SK-N-SH treated with all-trans-retinoic acid at 6 μM for 48 hours (cell line): ENCODE data around the gene SMC6.

Source experiments
- ATAC-seq: fragments of 200-7000 bp; cut with Tn5 transposase; 3 replicates; pipeline ENCODE4 v1.9.1; 2020; ENCODE audit warnings: mild to moderate bottlenecking, moderate library complexity
- ARNTL ChIP-seq: fragments of 450-650 bp; formaldehyde crosslinking; IDR thresholded peaks from 2 replicates; pipeline ENCODE4 v1.5.0; 2020; ENCODE audit warnings: low read depth, mild to moderate bottlenecking, moderate library complexity, borderline replicate concordance
- BACH2 ChIP-seq: fragments of 250-450 bp; sonication (Bioruptor Pico); IDR thresholded peaks from 2 replicates; pipeline ENCODE4 v1.9.0; 2021; ENCODE audit warnings: mild to moderate bottlenecking, borderline replicate concordance
- GLIS3 ChIP-seq: fragments of 250-450 bp; sonication (Bioruptor Pico); IDR thresholded peaks from 2 replicates; pipeline ENCODE4 v1.5.0; 2020; ENCODE audit warnings: mild to moderate bottlenecking, moderate library complexity
- OSR1 ChIP-seq: fragments of 250-450 bp; sonication (Bioruptor Pico); IDR thresholded peaks from 2 replicates; pipeline ENCODE4 v1.8.0; 2022; ENCODE audit warnings: moderate library complexity, mild to moderate bottlenecking, inconsistent platforms
- PPARA ChIP-seq: fragments of 250-450 bp; sonication (Bioruptor Pico); IDR thresholded peaks from 2 replicates; pipeline ENCODE4 v1.5.0; 2020; ENCODE audit warnings: mild to moderate bottlenecking, borderline replicate concordance
- RARB ChIP-seq: fragments of 250-450 bp; sonication (Bioruptor Pico); IDR thresholded peaks from 2 replicates; pipeline ENCODE4 v1.8.0; 2021; ENCODE audit warnings: mild to moderate bottlenecking, moderate library complexity
- SNAI2 ChIP-seq: fragments of 250-450 bp; sonication (Bioruptor Pico); IDR thresholded peaks from 2 replicates; pipeline ENCODE4 v1.5.0; 2020; ENCODE audit warnings: mild to moderate bottlenecking, moderate library complexity
- TOX ChIP-seq: fragments of 250-450 bp; sonication (Bioruptor Pico); IDR thresholded peaks from 2 replicates; pipeline ENCODE4 v1.8.0; 2021; ENCODE audit warnings: mild to moderate bottlenecking, moderate library complexity, borderline replicate concordance
- ZC3H10 ChIP-seq: fragments of 250-450 bp; sonication (Bioruptor Pico); IDR thresholded peaks from 2 replicates; pipeline ENCODE4 v1.5.1; 2021; ENCODE audit warnings: mild to moderate bottlenecking, moderate library complexity
- ZFP3 ChIP-seq: fragments of 250-450 bp; sonication (Bioruptor Pico); IDR thresholded peaks from 2 replicates; pipeline ENCODE4 v1.5.0; 2020; ENCODE audit warnings: mild to moderate bottlenecking, moderate library complexity
- ZFP30 ChIP-seq: fragments of 450-650 bp; formaldehyde crosslinking; IDR thresholded peaks from 2 replicates; pipeline ENCODE4 v1.5.0; 2022; ENCODE audit warnings: mild to moderate bottlenecking, moderate library complexity
- ZNF565 ChIP-seq: fragments of 450-650 bp; formaldehyde crosslinking; conservative IDR thresholded peaks from 2 replicates; pipeline ENCODE4 v1.5.0; 2020; ENCODE audit warnings: low read depth, mild to moderate bottlenecking, moderate library complexity
- ZNF70 ChIP-seq: fragments of 450-650 bp; formaldehyde crosslinking; IDR thresholded peaks from 2 replicates; pipeline ENCODE4 v1.5.0; 2020; ENCODE audit warnings: mild to moderate bottlenecking, moderate library complexity
- ZNF8 ChIP-seq: fragments of 450-650 bp; formaldehyde crosslinking; IDR thresholded peaks from 2 replicates; pipeline ENCODE4 v1.5.0; 2020; ENCODE audit warnings: mild to moderate bottlenecking, moderate library complexity
- TF ChIP-seq, protein P1 (sequence below): fragments of 250-450 bp; sonication (Bioruptor Pico); IDR thresholded peaks from 2 replicates; pipeline ENCODE4 v1.5.1; 2021; ENCODE audit warnings: mild to moderate bottlenecking, moderate library complexity
- TF ChIP-seq, protein P2 (sequence below): fragments of 250-450 bp; sonication (Bioruptor Pico); IDR thresholded peaks from 2 replicates; pipeline ENCODE4 v1.5.0; 2020; ENCODE audit warnings: mild to moderate bottlenecking, moderate library complexity
- TF ChIP-seq, protein P3 (sequence below): fragments of 250-450 bp; sonication (Bioruptor Pico); IDR thresholded peaks from 2 replicates; pipeline ENCODE4 v1.8.0; 2021; ENCODE audit warnings: low read depth, mild to moderate bottlenecking, moderate library complexity, borderline replicate concordance
- TF ChIP-seq, protein P4 (sequence below): fragments of 250-450 bp; sonication (Bioruptor Pico); IDR thresholded peaks from 2 replicates; pipeline ENCODE4 v1.8.0; 2020; ENCODE audit warnings: mild to moderate bottlenecking, moderate library complexity, borderline replicate concordance
- TF ChIP-seq, protein P5 (sequence below): fragments of 250-450 bp; sonication (Bioruptor Pico); IDR thresholded peaks from 2 replicates; pipeline ENCODE4 v1.5.1; 2020; ENCODE audit warnings: low read depth, mild to moderate bottlenecking, moderate library complexity

SMC6 gene

DNA sequence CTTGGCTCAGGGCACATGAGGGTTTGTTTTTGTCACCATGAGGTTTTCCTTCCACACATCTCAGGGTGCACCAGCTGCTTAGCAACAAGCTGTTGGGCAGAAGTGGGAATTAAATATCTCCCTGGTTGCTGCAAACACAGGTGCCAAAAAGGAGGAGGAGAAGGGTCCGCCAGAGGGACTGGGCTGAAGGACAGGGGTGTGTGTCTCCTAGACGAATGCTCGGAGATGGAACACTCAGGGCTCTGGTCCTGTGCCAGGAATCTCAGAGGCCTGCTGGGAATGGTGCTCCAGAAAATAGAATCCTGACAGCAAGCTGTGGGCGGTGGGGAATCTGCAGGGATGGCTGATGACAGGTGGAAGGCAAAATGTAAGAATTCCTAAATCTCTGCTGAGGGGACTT is 118.6 kb downstream of the SMC6 start (continued):
- TF ChIP-seq, protein P1, sequence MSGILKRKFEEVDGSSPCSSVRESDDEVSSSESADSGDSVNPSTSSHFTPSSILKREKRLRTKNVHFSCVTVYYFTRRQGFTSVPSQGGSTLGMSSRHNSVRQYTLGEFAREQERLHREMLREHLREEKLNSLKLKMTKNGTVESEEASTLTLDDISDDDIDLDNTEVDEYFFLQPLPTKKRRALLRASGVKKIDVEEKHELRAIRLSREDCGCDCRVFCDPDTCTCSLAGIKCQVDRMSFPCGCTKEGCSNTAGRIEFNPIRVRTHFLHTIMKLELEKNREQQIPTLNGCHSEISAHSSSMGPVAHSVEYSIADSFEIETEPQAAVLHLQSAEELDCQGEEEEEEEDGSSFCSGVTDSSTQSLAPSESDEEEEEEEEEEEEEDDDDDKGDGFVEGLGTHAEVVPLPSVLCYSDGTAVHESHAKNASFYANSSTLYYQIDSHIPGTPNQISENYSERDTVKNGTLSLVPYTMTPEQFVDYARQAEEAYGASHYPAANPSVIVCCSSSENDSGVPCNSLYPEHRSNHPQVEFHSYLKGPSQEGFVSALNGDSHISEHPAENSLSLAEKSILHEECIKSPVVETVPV (CRISPR knock-in tag) = no peak
- TF ChIP-seq, protein P2, sequence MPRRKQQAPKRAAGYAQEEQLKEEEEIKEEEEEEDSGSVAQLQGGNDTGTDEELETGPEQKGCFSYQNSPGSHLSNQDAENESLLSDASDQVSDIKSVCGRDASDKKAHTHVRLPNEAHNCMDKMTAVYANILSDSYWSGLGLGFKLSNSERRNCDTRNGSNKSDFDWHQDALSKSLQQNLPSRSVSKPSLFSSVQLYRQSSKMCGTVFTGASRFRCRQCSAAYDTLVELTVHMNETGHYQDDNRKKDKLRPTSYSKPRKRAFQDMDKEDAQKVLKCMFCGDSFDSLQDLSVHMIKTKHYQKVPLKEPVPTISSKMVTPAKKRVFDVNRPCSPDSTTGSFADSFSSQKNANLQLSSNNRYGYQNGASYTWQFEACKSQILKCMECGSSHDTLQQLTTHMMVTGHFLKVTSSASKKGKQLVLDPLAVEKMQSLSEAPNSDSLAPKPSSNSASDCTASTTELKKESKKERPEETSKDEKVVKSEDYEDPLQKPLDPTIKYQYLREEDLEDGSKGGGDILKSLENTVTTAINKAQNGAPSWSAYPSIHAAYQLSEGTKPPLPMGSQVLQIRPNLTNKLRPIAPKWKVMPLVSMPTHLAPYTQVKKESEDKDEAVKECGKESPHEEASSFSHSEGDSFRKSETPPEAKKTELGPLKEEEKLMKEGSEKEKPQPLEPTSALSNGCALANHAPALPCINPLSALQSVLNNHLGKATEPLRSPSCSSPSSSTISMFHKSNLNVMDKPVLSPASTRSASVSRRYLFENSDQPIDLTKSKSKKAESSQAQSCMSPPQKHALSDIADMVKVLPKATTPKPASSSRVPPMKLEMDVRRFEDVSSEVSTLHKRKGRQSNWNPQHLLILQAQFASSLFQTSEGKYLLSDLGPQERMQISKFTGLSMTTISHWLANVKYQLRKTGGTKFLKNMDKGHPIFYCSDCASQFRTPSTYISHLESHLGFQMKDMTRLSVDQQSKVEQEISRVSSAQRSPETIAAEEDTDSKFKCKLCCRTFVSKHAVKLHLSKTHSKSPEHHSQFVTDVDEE = no peak
- TF ChIP-seq BACH2 = no peak
- TF ChIP-seq ARNTL (CRISPR knock-in tag) = no peak
- TF ChIP-seq GLIS3 (CRISPR knock-in tag) = no peak
- TF ChIP-seq ZNF565 (CRISPR knock-in tag) = no peak
- no peak for TF ChIP-seq TOX (CRISPR knock-in tag)
- no peak for TF ChIP-seq ZFP30 (CRISPR knock-in tag)
- no peak for TF ChIP-seq ZNF8 (CRISPR knock-in tag)

DNA sequence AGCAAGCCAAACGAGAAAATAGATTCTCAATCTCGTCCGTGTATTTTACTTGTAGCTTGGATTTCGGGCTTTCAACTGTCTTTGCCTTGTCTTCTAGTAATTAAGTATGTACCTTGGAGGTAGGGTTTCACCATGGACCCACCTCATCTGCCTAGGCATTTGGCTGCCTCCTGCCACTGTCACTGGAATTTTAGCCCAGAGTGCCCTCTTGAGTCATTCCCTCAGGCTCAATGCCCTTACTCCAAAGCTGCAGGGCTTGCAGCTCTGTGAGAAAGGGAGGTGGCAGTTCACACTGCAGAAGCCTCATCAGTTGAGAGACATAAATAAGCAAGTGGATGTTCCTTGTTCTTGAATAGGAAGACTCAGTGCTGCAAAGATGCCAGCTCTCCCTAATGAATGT is 123.5 kb downstream of the SMC6 start:
- no peak for ATAC-seq
- TF ChIP-seq, protein P2 = no peak
- TF ChIP-seq RARB (CRISPR knock-in tag) (no peak), ZC3H10 (CRISPR knock-in tag) (no peak), OSR1 (CRISPR knock-in tag) (no peak), PPARA (CRISPR knock-in tag) (no peak), TOX (CRISPR knock-in tag) (no peak), ZFP3 (CRISPR knock-in tag) (no peak), ZFP30 (CRISPR knock-in tag) (no peak), ZNF565 (CRISPR knock-in tag) (no peak), ZNF8 (CRISPR knock-in tag) (no peak), ARNTL (CRISPR knock-in tag) (no peak), SNAI2 (CRISPR knock-in tag) (no peak), GLIS3 (CRISPR knock-in tag) (no peak), ZNF70 (no peak), BACH2 (no peak)
- TF ChIP-seq, protein P3, sequence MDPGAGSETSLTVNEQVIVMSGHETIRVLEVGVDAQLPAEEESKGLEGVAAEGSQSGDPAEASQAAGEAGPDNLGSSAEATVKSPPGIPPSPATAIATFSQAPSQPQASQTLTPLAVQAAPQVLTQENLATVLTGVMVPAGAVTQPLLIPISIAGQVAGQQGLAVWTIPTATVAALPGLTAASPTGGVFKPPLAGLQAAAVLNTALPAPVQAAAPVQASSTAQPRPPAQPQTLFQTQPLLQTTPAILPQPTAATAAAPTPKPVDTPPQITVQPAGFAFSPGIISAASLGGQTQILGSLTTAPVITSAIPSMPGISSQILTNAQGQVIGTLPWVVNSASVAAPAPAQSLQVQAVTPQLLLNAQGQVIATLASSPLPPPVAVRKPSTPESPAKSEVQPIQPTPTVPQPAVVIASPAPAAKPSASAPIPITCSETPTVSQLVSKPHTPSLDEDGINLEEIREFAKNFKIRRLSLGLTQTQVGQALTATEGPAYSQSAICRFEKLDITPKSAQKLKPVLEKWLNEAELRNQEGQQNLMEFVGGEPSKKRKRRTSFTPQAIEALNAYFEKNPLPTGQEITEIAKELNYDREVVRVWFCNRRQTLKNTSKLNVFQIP (CRISPR knock-in tag) = no peak
- TF ChIP-seq, protein P4, sequence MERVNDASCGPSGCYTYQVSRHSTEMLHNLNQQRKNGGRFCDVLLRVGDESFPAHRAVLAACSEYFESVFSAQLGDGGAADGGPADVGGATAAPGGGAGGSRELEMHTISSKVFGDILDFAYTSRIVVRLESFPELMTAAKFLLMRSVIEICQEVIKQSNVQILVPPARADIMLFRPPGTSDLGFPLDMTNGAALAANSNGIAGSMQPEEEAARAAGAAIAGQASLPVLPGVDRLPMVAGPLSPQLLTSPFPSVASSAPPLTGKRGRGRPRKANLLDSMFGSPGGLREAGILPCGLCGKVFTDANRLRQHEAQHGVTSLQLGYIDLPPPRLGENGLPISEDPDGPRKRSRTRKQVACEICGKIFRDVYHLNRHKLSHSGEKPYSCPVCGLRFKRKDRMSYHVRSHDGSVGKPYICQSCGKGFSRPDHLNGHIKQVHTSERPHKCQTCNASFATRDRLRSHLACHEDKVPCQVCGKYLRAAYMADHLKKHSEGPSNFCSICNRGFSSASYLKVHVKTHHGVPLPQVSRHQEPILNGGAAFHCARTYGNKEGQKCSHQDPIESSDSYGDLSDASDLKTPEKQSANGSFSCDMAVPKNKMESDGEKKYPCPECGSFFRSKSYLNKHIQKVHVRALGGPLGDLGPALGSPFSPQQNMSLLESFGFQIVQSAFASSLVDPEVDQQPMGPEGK = no peak
- TF ChIP-seq, protein P5, sequence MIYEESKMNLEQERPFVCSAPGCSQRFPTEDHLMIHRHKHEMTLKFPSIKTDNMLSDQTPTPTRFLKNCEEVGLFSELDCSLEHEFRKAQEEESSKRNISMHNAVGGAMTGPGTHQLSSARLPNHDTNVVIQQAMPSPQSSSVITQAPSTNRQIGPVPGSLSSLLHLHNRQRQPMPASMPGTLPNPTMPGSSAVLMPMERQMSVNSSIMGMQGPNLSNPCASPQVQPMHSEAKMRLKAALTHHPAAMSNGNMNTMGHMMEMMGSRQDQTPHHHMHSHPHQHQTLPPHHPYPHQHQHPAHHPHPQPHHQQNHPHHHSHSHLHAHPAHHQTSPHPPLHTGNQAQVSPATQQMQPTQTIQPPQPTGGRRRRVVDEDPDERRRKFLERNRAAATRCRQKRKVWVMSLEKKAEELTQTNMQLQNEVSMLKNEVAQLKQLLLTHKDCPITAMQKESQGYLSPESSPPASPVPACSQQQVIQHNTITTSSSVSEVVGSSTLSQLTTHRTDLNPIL (CRISPR knock-in tag) = no peak
- TF ChIP-seq, all 23 proteins: peak for 0
